Right lobe of liver (tissue), 4 donors: ENCODE data around the gene KLK4.

ENCODE experiments used
- POLR2A ChIP-seq: fragments of 450-650 bp; IDR thresholded peaks from one replicate; pipeline ENCODE4 v1.6.1; 2017; ENCODE audit warnings: antibody characterized with exemption, mild to moderate bottlenecking
- TF ChIP-seq, protein P1 (sequence below), 4 donors: fragments of 200-600 bp in 3 of 4; fragments of 450-650 bp in 1 of 4; IDR thresholded peaks; one replicate each; pipeline versions ENCODE4 v1.5.1 to v1.8.0; 2016 to 2022; ENCODE audit warnings: antibody characterized with exemption in 4 of 4, mild to moderate bottlenecking in 2 of 4
- donor health status: DM: no; HTN: no; CAD: no.
- donor health status: DM: no; HTN: no; CAD: no.
- donor health status: DM: no; HTN: yes; CAD: no.

DNA sequence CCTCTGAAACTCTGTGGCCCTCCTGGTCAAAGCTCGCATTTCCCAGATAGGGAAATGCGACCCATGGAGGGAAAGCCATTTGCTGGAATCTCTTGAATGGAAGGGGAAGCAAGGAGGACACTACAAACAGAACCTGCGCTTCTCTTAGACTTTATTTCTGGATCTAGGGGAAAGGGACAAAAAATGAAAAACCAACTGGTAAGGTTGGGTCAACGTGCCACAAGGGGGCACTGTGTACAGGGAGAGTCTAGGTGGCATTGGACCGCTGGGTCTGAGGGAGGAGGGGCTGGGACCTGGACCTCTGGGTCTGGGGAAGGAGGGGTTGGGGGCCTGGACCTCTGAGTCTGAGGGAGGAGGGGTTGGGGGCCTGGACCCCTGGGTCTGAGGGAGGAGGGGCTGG is 5.0 kb downstream of the KLK4 start:
- TF ChIP-seq, protein P1, sequence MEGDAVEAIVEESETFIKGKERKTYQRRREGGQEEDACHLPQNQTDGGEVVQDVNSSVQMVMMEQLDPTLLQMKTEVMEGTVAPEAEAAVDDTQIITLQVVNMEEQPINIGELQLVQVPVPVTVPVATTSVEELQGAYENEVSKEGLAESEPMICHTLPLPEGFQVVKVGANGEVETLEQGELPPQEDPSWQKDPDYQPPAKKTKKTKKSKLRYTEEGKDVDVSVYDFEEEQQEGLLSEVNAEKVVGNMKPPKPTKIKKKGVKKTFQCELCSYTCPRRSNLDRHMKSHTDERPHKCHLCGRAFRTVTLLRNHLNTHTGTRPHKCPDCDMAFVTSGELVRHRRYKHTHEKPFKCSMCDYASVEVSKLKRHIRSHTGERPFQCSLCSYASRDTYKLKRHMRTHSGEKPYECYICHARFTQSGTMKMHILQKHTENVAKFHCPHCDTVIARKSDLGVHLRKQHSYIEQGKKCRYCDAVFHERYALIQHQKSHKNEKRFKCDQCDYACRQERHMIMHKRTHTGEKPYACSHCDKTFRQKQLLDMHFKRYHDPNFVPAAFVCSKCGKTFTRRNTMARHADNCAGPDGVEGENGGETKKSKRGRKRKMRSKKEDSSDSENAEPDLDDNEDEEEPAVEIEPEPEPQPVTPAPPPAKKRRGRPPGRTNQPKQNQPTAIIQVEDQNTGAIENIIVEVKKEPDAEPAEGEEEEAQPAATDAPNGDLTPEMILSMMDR (IDR thresholded peaks at IDR 0.05): peak in 2 of 4 donors; percentile 28 to 38
- TF ChIP-seq POLR2A: no peak
